CD4-positive, alpha-beta T cell treated with Interferon alpha-2 for 1 hour (primary cell): ENCODE results near the gene GNLY.
A peak's percentile ranks its signal among the peaks of the same experiment; 100 is the strongest.

Experiments
- DNase-seq, 2 donors: peaks; one replicate each; pipeline ENCODE4 v3.0.0-alpha.2; 2020 to 2022

The GNLY gene

GRCh38 chr2:85690932-85691331, 3.2 kb upstream of the GNLY start:
- DNase-seq = no peak

DNA sequence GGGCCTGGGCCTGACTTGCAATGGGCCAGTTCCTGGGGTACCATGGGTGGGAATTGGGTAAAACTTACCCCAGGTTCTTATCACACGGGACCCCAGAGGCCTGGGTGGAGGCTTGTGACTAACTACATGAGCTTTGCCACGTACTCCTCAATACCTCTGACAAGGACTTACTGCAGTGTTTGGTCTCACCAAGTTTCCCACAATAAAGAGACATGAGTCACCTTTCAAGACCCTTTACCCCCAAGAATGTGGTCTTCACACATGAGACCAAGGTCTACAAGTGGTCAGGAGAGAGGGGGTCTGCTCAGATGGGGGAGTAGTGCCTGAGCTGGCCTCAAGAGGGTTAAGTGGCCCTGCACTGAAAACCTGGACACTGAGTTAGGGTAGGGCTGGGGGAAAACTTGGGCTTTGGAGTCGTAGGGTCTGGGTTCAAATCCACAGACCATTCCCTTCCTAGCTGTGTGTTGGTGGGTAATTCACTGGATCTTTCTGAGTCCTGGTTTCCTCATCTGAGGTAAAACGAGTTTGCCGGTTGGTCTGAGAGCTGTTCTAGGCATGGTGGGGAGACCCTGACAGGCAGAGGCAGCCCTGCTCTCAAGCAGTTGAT, 2.0 kb upstream of the GNLY start:
- DNase-seq = no peak

- DNase-seq = no peak
These were observed 963 bp downstream of the GNLY start for GRCh38 chr2:85695121-85695520.

DNA sequence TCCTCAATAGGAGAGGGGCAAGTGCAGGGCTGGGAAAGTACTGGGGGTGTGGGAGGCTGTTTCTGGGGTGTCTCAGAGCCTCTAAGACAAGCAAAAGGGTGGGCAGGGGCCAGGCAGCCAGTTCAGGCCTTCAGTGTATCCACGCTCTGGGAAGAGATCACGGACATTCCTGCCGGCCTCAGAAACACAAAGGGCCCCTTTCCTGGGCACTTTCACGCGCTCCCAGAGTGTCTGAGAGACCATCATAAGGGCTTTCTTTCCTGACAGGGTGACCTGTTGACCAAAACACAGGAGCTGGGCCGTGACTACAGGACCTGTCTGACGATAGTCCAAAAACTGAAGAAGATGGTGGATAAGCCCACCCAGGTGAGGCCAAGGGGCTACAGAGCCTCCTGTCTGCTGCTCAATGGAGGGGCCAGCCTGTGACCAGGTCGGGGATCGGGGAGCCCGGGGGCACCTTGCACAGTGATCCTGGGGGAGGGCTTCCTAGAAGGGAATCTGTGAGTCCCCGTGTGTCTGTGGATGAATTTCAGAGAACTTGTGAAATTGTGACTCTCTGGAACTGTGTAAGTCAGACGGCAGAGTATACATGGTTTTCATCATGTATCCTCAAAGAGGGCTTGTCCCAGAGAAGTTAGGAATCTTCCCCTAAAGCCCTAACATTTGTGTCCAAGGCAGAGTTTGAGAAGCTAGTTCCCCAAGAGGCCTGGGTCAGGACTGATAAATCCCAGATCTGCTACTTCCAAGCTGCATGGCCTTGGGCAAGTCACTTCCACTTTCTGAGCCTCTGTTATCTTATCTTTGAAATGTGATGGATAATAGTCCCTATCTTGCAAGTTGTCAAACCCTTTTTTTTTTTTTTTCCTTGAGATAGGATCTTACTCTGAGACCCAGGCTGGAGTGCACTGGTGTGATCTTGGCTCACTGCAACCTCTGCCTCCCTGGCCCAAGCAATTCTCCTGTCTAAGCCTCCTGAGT, 1.8 kb downstream of the GNLY start:
- DNase-seq = no peak

DNA sequence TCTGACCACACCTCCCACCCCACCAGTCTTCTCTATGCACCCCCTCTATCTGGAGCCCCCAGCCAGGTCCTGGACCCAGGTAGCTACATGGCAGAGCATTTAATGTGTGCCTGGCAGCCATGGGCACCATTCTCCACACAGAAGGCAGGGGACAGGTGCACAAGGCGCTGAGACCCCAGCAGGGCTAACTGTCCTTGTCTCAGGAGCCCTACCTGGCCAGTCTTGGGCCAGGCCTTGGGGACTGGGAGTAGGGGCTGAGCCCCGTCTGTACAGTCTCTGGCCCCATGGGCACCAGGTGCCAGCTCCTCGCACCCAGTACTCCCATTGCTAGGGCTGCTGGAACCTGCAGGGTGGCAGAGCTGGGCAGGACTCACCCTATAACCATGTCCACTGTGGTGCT, 2.9 kb downstream of the GNLY start:
- no peak for DNase-seq

DNA sequence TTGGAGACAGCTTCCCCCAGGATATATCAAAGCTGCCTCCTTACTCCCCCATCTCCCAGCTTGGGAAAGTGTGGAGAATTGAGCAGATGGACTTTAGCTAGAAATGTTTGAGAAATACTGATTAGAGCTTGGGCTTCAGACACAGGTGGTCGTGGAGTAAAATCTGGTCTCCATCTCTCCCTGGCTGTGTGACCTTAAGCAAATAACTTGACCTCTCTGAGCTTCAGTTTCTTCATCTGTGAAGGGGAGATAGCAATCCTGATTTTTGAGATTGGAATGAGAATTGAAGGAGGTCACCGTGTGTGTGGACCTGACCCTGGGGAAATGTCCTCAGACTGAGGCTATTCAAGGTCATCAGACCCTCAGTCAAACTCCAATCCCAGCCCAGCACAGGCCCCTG, 3.6 kb downstream of the GNLY start:
- no peak for DNase-seq

DNA sequence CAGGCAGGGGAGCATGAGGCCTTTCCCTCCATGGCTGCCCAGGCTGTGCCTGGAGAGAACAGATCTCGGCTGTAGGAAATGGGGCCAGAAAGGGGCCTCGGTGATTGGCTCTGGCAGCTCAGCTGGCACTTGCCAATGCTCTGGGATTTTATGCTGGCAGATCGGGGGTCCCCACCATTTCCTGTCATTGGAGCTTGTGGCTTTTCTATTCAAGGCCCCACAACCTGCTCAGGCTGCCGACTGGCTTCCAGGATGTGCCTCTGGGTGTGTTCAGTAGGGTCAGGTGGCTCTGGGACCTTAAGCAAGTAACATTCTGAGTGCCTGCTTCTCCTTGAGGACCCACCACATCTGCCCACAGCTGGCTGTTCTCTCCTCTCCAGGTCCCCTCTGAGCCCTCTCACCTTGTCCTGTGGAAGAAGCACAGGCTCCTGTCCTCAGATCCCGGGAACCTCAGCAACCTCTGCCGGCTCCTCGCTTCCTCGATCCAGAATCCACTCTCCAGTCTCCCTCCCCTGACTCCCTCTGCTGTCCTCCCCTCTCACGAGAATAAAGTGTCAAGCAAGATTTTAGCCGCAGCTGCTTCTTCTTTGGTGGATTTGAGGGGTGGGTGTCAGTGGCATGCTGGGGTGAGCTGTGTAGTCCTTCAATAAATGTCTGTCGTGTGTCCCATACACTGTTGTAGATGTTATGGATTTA, 4.2 kb downstream of the GNLY start:
- no peak for DNase-seq

DNA sequence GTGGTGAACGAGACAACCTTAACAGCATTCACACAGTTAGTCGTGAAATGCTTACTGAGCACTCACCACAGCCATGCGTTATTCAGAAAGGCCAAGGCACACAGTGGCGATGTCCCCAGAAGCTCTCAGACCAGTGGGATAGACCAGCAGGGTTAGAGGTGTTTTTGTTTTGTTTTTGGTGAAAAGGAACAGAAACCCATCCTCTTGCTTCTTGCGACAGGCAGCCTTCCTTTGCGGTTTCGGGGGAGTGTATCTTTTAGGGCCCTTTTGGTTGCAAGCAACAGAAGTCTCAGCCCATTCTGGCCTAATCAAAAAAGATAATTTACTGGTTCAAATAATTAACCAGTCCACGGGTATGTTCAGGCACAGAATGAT, 4.7 kb downstream of the GNLY start:
- peak in 1 of 2 donors; percentile 35 for DNase-seq

- no peak for DNase-seq
These were observed 5.2 kb downstream of the GNLY start for GRCh38 chr2:85699325-85699724.

DNA sequence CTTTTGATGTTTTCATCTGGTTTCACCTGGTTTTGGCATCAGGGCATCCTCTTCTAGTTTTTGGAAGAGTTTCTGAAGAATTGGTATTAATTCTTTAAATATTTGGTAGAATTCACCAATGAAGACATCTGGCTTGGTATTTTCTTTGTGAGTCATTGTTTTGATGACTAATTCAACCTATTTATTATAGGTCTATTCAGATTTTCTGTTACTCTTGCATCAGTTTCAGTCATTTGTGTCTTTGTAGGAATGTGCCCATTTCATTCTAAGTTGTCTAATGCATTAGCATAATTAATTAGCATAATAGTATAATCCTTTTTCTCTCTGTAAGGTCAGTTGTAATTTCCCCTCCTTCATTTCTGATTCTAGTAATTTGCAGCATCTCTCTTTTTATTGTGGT, 8.0 kb downstream of the GNLY start:
- no peak for DNase-seq

DNA sequence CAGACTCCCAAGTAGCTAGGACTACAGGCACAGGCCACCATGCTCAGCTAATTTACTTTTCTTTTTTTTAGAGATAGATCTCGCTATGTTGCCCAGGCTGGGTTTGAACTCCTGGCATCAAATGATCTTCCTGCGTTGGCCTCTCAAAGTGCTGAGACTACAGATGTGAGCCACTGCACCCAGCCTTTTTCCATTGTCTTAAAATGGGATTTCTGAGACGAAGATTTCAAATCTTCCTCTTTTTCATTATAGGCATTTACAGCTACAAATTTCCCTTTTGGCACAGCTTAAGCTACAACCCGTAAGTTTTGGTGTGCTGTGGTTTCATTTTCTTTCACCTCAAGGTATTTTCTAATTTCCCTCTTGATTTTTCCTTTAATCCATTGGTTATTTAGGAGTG, 8.6 kb downstream of the GNLY start:
- no peak for DNase-seq

GRCh38 chr2:85703329-85703728, 9.2 kb downstream of the GNLY start:
- DNase-seq = no peak

- no peak for DNase-seq
These were observed 9.9 kb downstream of the GNLY start for GRCh38 chr2:85704038-85704437.

DNA sequence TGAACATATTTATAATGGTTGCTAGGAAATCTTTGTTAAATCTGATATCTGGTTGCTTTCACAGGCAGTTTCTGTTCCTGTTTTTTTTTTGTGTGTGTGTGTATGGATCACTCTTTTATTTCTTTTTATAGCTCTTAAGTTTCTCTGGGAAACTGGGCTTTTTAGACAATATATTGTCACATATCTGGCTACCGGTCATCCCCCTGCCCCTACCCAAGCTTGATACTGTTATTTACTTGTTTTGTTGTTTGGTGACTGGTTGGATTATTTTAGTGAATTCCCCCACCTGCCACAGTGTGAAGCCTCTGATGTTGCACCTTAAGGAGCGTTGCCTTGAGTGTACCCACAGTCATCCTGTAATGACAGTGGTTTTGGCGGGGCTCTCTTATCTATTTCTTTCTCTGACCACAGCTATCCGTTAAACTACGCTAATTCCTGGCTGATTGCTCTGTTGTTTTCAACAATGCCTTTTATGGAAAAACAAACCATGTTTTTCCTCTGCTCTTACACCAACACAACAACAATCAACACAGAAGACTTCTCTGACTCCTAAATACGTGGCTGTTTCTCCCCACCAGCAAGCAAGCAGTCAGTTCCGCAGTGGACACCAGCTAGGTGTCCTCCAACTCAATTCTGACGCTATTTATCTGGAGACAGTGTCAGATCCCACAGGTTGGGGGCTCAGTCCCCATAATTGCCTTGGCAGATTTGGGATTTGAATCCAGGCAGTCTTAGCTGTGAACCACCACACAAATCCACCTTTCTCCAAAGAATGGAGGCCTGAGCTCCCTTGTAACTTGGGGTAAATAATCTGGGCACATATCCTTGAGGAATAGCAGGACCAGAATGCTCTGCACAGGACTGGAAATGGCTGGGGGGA, 10.9 kb downstream of the GNLY start:
- peak; percentile 52 to 63 for DNase-seq

GRCh38 chr2:85705680-85706039, 11.5 kb downstream of the GNLY start:
- DNase-seq = no peak

DNA sequence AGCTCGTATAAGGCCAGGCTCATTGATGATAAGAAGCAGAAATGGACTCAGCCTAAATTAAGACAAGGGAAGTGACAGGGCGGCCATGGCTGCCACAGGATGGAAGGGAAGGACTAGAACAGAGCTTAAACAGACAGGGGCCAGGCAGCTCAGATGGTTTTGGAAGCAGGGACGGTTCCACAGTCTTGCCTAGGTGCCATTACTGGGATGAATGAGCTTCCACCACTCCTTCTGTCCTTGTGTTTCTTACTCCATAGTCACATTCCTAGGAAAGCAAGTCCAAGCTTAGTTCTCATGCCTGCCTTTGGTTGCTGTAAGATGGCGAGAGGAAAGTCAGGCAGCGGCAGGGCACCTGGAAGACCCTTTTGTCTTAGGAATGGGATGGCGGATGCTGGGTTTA, 11.9 kb downstream of the GNLY start:
- no peak for DNase-seq

GRCh38 chr2:85706599-85707296, 12.6 kb downstream of the GNLY start:
- peak in 1 of 2 donors; percentile 56 for DNase-seq

- peak; percentile 73 to 82 for DNase-seq
These were observed 13.1 kb downstream of the GNLY start for GRCh38 chr2:85707304-85707703.

- no peak for DNase-seq
These were observed 14.5 kb downstream of the GNLY start for GRCh38 chr2:85708641-85709040.

DNA sequence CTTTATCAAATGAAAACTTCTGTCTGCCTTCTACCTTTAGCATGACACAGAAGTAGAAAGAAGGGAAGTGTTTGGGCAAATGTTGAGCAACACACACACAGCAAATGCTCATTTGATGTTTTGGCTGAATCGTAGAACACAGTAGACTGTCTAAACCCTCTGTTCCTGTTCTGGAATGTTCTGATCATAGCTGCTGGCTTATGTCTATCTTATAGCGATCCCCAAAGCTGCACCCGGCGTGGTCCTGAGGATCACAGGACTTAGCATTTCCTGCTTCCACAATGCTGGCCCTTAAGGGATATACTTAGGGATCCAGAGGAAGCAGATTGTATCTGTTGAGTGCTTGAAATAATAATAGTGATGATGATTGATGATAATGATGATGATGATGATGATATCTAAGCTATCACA, 15.2 kb downstream of the GNLY start:
- DNase-seq = no peak

DNA sequence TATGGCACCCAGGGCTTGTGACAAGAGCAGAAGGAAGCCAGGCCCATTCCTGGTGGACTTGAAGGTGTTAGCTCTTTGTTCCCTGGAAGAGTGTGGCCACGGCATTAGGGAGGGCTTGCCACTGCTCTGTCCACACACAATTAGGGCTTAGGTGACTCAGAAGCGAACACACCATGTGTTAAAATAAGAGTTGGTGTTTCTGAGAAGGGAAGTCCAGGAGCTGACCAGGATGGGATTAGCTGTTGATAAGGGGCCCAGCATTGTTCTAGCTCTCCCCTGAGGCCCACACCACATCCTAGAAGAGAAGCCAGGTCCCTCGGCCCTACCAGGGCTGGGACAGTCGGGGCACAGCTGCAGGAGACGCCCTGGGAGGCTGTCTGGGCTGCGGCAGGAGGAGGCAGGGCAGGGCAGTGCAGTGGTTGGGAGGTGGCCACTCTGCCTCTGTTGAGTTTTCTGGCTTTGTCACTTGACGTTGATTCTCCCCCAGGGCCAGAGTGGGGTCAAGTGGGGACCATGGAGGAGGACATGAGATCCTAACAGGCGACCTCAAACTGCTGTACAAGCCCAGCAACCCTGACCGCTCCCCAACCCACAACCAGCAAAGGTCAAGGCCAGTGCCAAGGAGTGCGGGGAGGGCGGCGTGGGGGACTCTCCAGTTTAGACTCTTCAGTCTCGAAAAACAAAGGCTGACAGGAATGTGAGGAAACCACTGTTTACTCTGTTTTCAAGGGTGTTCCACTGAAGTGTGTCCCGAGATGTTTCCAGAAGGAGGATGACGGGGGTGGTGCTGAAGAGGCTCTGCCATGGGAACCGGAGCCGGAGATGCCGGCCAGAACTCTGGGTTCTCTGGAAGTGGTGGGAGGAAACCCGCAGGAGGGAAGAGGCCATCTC, 16.8 kb downstream of the GNLY start:
- no peak for DNase-seq
